GM19099 (cell line): ENCODE data around the gene POLD3.

Experiments used
- POLR2A ChIP-seq: IDR thresholded peaks from 3 replicates; pipeline ENCODE4 v1.6.1; 2011; ENCODE audit warnings: low read depth; ENCODE audit not compliant: insufficient read length; ENCODE audit errors: extremely low read depth

POLD3 gene

GRCh38 chr11:74644081-74644480 lies 51.7 kb downstream of the POLD3 start:
- TF ChIP-seq POLR2A = no peak

DNA sequence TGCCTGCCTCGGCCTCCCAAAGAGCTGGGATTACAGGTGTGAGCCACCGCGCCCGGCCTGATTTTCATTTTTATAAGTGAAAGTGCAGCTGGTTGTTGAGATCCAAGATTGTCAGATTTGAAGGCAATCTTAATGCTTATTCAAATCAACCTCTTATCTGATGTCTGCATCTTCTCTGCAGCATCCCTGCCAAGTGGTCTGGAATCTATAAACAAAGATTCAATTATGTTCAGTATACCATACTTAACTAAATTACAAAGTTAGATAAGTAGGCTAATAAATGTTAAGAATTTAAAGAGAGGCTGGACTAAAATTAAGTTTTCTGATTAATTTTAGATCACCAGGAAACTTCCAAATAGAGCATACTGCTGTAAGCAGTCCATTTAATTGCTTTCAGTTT lies 53.8 kb downstream of the POLD3 start:
- TF ChIP-seq POLR2A = no peak

DNA sequence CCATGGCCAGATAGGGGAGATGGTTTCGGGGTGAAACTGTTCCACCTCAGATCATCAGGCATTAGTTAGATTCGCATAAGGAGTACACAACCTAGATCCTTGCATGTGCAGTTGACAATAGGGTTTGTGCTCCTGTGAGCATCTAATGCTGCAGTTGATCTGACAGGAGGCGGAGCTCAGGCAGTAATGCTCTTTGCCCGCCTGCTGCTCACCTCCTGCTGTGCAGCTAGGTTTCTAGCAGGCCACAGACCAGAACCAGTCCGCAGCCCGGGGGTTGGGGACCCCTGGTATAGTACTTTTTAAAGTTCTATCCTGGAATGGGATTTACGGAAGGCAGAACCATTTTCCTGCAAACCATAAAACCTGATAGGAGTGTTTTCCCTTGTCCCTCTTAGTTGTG lies 54.6 kb downstream of the POLD3 start:
- TF ChIP-seq POLR2A = no peak

DNA sequence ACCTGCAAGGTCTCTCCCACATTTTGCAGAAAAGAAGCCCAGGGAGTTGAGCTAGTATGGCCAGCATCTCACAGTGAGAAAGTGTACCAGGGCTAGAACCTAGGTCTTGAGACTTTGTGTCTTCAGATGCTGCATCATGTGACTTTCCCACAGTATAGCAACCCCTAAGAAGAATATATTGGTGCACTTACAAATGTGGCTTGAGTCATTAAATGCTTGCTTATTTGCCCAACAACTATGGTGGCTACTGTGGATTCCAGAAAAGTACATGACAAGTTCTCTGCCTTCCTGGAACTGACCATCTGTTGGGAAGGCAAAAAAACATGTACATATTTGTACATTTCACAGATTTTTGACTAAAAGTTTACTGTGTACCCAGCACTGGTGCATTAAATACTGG lies 55.0 kb downstream of the POLD3 start:
- no peak for TF ChIP-seq POLR2A

- no peak for TF ChIP-seq POLR2A
These were observed 55.4 kb downstream of the POLD3 start for GRCh38 chr11:74647831-74648230.

GRCh38 chr11:74648894-74649293 lies 56.5 kb downstream of the POLD3 start:
- TF ChIP-seq POLR2A = no peak

GRCh38 chr11:74650498-74650897 lies 58.1 kb downstream of the POLD3 start:
- no peak for TF ChIP-seq POLR2A

- no peak for TF ChIP-seq POLR2A
These were observed 62.6 kb downstream of the POLD3 start for GRCh38 chr11:74654976-74655375.

GRCh38 chr11:74662487-74663103 lies 70.2 kb downstream of the POLD3 start:
- TF ChIP-seq POLR2A = no peak

- no peak for TF ChIP-seq POLR2A
These were observed 70.9 kb downstream of the POLD3 start for GRCh38 chr11:74663315-74663714.

DNA sequence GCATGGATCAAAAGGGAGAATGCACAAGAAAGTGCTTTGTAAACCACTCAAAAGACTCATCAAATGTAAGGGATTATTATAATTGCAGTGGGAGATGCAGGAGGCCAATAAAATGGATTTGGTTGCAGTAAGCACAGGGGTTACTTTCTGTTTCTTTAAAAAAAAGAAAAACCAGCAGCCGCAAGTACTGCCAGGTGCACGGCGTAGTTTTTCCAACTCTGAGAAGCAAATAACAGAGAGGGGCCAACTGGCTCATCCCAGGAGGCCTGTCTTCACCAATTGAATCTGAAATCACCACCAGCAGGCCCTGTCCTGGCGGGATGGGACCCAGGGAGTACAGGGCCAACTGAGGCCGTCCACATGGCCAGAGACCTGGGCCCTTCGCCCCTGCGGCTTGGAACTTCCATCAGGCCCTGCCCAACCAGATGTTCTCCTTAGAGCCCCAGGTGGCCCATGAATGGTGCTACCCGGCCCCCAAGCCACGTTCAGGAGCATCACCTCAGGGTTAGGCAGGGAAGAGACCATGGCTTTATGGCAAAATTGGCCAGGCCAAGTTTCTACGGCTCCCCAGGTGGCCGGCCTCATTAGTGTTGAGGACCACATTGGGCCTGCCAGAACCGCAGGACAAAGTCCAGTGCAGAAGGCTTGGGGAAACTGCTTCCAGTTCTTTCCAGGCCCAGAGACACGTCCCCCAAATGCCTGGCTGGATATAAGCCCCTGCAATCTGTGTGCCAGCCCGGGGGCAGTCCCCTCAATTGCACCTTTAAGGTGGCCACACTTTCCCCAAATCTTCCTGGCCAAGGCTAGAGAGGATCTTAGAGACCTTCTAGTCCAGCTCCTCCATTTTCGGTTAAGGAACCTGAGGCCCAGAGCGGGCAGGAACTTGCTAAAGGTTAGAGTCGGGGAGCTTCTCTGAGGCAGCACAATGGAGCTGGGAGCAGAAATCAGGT lies 77.1 kb downstream of the POLD3 start:
- TF ChIP-seq POLR2A = no peak

DNA sequence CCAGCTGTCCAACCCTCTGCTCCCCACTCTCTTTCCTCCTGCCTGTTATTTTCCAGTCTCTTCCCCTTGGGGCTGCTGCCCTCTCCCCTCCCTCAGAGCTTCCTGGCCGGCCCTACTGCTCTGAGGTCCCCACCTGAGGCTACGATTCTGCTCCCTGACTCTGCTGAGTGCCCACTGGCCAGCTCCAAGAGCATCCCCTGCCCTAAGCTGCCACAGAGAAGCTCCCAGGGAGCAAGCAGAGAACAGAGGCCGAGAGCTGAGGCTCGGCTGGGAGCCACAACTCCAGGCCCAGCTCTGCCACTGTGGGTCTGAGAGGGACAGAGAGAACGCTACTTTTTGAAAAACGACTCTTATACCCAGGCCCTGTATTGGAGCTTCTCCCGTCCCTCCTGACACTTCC lies 77.8 kb downstream of the POLD3 start:
- TF ChIP-seq POLR2A = no peak

GRCh38 chr11:74671520-74672196 lies 79.3 kb downstream of the POLD3 start:
- no peak for TF ChIP-seq POLR2A

DNA sequence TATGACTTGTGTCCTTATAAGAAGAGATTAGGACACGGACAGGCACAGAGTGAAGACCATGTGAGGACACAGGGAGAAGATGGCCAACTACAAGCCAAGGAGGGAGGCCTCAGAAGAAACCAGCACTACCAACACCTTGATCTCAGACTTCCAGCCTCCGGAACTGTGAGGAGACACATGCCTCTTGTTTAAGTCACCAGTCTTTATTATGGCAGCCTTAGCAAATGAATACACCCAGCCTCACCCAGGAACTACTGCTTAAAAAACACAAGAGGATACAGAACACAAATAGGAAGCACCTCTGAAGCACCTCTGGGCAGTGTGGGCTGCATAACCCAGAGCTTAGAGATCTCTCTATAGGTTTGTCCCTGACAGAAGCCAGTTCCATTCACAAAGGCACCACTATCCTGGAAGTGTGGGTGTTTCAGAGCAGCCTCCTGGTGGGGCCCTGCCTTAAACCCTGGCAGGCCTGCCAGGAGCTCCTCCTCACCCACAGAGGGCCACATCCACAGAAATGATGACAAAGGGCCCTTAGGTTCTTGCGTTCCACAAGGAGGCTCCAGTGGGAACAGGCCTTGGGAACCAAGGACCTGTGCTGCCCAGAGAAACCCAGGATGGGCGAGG lies 80.1 kb downstream of the POLD3 start:
- no peak for TF ChIP-seq POLR2A

- no peak for TF ChIP-seq POLR2A
These were observed 80.7 kb downstream of the POLD3 start for GRCh38 chr11:74672956-74673692.

DNA sequence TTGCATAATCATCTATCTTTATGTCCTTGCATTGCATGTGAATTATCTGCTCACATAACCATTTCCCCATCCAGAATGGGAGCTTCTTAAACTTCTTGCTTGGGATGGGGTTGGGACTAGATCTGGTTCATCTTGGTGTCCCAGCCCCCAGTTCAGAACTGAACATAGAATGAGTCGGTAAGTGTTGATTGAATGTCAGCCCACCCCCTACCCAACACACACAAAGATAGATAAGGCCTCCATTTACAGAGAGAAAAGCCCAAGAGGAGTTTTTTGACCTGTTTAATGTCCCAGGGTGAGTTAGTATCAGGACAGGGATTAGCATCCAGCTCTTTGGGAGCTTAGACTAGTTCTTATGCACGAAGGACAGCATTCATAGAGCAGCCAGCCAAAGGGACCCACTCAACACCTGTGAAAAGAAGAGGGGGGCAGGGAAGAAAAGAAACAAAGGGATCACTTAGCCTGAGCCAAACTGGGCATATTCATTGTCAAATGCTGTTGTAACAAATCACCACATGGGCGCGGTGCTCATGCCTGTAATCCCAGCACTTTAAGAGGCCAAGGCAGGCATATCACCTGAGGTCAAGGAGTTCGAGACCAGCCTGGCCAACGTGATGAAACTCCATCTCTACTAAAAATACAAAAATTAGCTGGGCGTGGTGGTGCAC lies 81.4 kb downstream of the POLD3 start:
- no peak for TF ChIP-seq POLR2A
